HCT116 (cell line): ENCODE measurements around the gene SOS1. TPM values are rescaled to one million over a fixed set of nuclear protein-coding genes. Genes with fewer than 3 reads are reported as not detected.
A peak's percentile ranks its signal among the peaks of the same experiment; 100 is the strongest.

Source experiments
- ATAC-seq: fragments of 200-7000 bp; cut with Tn5 transposase; 2 replicates; pipeline ENCODE4 v1.9.1; 2020; ENCODE audit warnings: mild to moderate bottlenecking, moderate library complexity
- BruUV-seq: library from RNA; stranded (reverse); fragments of 400-500 nt; replicated peaks from 2 replicates; lab custom pipeline; 2021; lab: Mats Ljungman, UMichigan
- CTCF ChIA-PET: fragments of 300-600 bp; sonication (Branson Sonifier 250); formaldehyde crosslinking; loops from one replicate; lab custom pipeline; 2021; ENCODE audit warnings: antibody characterized with exemption; lab: Charles Lee
- POLR2A ChIA-PET: fragments of 300-600, 350-600 bp; sonication (Branson Sonifier 250); formaldehyde crosslinking; loops from one replicate; lab custom pipeline; 2021; ENCODE audit warnings: antibody characterized with exemption; lab: Charles Lee
- RAD21 ChIA-PET, 2 experiments: fragments of 300-600 bp; sonication (Branson Sonifier 250); formaldehyde crosslinking; loops; one replicate each; lab custom pipeline; 2023; ENCODE audit warnings: low total read pairs in 2 of 2; ENCODE audit not compliant: uncharacterized antibody in 2 of 2, unreplicated experiment in 2 of 2, low non-redundant PET in 1 of 2; lab: Charles Lee
- DNase-seq: peaks from one replicate; pipeline ENCODE4 v3.0.0-alpha.2; 2010; ENCODE audit warnings: low read depth, low spot score
- H2AFZ ChIP-seq: fragments of 200-600 bp; shearing (Covaris generic), sonication (generic); 2 replicates; pipeline ENCODE4 v1.6.1; 2017; ENCODE audit warnings: low read depth, mixed run types, mixed read lengths, antibody characterized with exemption, low read length; ENCODE audit not compliant: poor library complexity, severe bottlenecking
- H3K27ac ChIP-seq: 2 replicates; pipeline ENCODE4 v1.5.1; 2012; ENCODE audit warnings: low read depth, low read length
- H3K27me3 ChIP-seq: fragments of 200-600 bp; sonication (generic); 2 replicates; pipeline ENCODE4 v1.6.1; 2016; ENCODE audit warnings: mixed run types, low read length, mixed read lengths; ENCODE audit not compliant: insufficient read depth
- H3K36me3 ChIP-seq, 2 experiments: fragments of 200-500 bp in 1 of 2; fragments of 200-600 bp in 1 of 2; sonication (Bioruptor generic) in 1 of 2; sonication (generic) in 1 of 2; 2 replicates each; pipeline versions ENCODE4 v1.5.1 to v1.6.1; 2014 to 2016; ENCODE audit warnings: low read length in 2 of 2, inconsistent platforms in 1 of 2, mixed read lengths in 1 of 2, mixed run types in 1 of 2; ENCODE audit not compliant: insufficient read depth in 2 of 2, control insufficient read depth in 1 of 2
- H3K4me1 ChIP-seq, 2 experiments: fragments of 200-600 bp in 1 of 2; sonication (generic) in 1 of 2; 2 replicates each; pipeline versions ENCODE4 v1.5.1 to v1.6.1; 2012 to 2017; ENCODE audit warnings: low read length in 2 of 2, inconsistent platforms in 1 of 2, mild to moderate bottlenecking in 1 of 2, mixed read lengths in 1 of 2, mixed run types in 1 of 2, moderate library complexity in 1 of 2; ENCODE audit not compliant: insufficient read depth in 2 of 2, control insufficient read depth in 1 of 2
- H3K4me2 ChIP-seq: fragments of 200-600 bp; sonication (generic); 2 replicates; pipeline ENCODE4 v1.6.1; 2017; ENCODE audit warnings: mixed run types, low read length, mixed read lengths
- H3K4me3 ChIP-seq, 2 experiments: fragments of 200-600 bp in 1 of 2; sonication (generic) in 1 of 2; replicated peaks in 1 of 2; 2 replicates each; pipeline ENCODE4 v1.5.1; 2011 to 2016; ENCODE audit warnings: low read length in 2 of 2, control low read depth in 1 of 2, low read depth in 1 of 2, mild to moderate bottlenecking in 1 of 2, mixed read lengths in 1 of 2, mixed run types in 1 of 2
- H3K79me2 ChIP-seq: fragments of 200-600 bp; sonication (generic); 2 replicates; pipeline ENCODE4 v1.6.1; 2017; ENCODE audit warnings: mild to moderate bottlenecking, mixed run types, low read length, moderate library complexity, mixed read lengths; ENCODE audit not compliant: insufficient read depth
- H3K9ac ChIP-seq: fragments of 200-600 bp; sonication (generic); 2 replicates; pipeline ENCODE4 v1.6.1; 2016; ENCODE audit warnings: low read length, mixed read lengths
- H3K9me2 ChIP-seq: fragments of 200-600 bp; sonication (generic), shearing (Covaris generic); 2 replicates; pipeline ENCODE4 v1.6.1; 2017; ENCODE audit warnings: mixed run types, mild to moderate bottlenecking, moderate library complexity; ENCODE audit not compliant: insufficient read depth
- H3K9me3 ChIP-seq, 2 experiments: fragments of 200-500 bp in 1 of 2; fragments of 200-600 bp in 1 of 2; sonication (Bioruptor generic) in 1 of 2; sonication (generic) in 1 of 2; 2 replicates each; pipeline ENCODE4 v1.6.1; 2014 to 2017; ENCODE audit warnings: low read length in 2 of 2, mixed read lengths in 2 of 2, inconsistent platforms in 1 of 2, low read depth in 1 of 2, mild to moderate bottlenecking in 1 of 2, mixed run types in 1 of 2, moderate library complexity in 1 of 2; ENCODE audit not compliant: control insufficient read depth in 1 of 2, insufficient read depth in 1 of 2
- H4K20me1 ChIP-seq: fragments of 200-600 bp; sonication (generic), shearing (Covaris generic); 2 replicates; pipeline ENCODE4 v1.6.1; 2017; ENCODE audit warnings: mixed run types, mild to moderate bottlenecking, moderate library complexity; ENCODE audit not compliant: insufficient read depth
- CEBPB ChIP-seq: IDR thresholded peaks from 2 replicates; pipeline ENCODE4 v1.6.1; 2012; ENCODE audit warnings: low read depth
- ELF1 ChIP-seq: IDR thresholded peaks from 2 replicates; pipeline ENCODE4 v1.6.1; 2012; ENCODE audit warnings: low read depth, borderline replicate concordance
- EZH2 ChIP-seq: fragments of 200-600 bp; sonication (generic); IDR thresholded peaks from 2 replicates; pipeline ENCODE4 v1.6.1; 2017; ENCODE audit warnings: antibody characterized with exemption, mixed run types
- EZH2phosphoT487 ChIP-seq: fragments of 200-600 bp; IDR thresholded peaks from 2 replicates; pipeline ENCODE4 v1.6.1; 2018; ENCODE audit warnings: antibody characterized with exemption, borderline replicate concordance
- FOSL1 ChIP-seq: IDR thresholded peaks from 2 replicates; pipeline ENCODE4 v1.6.1; 2012; ENCODE audit warnings: low read depth
- POLR2A ChIP-seq: IDR thresholded peaks from 2 replicates; pipeline ENCODE4 v1.7.0; 2011; ENCODE audit warnings: borderline replicate concordance; ENCODE audit not compliant: insufficient read depth, insufficient read length; ENCODE audit errors: extremely low read depth
- RAD21 ChIP-seq: IDR thresholded peaks from 2 replicates; pipeline ENCODE4 v1.6.1; 2012; ENCODE audit warnings: low read depth, mild to moderate bottlenecking
- SP1 ChIP-seq: IDR thresholded peaks from 2 replicates; pipeline ENCODE4 v1.6.1; 2012; ENCODE audit warnings: low read depth
- ZNF274 ChIP-seq: fragments of 200-500 bp; sonication (Bioruptor generic); IDR thresholded peaks from 2 replicates; pipeline ENCODE4 v1.6.1; 2014; ENCODE audit warnings: mild to moderate bottlenecking, low read depth, low read length, inconsistent platforms
- intact Hi-C: fragments of 100-400 bp; cut with micrococcal nuclease; formaldehyde crosslinking; loops from 2 replicates; pipeline ENCODE4 v1.10.0; 2022
- total RNA-seq: library from RNA; stranded (reverse); gene quantifications from one replicate; pipeline ENCODE4 v1.2.1, GENCODE V29; 2021; ENCODE audit not compliant: unreplicated experiment
- TF ChIP-seq, protein P1 (sequence below): IDR thresholded peaks from 2 replicates; pipeline ENCODE4 v1.6.1; 2012
- TF ChIP-seq, protein P2 (sequence below): IDR thresholded peaks from 2 replicates; pipeline ENCODE4 v1.6.1; 2012

SOS1 gene
- total RNA-seq, 1 experiment from 2014 or later, result 19.4 TPM

DNA sequence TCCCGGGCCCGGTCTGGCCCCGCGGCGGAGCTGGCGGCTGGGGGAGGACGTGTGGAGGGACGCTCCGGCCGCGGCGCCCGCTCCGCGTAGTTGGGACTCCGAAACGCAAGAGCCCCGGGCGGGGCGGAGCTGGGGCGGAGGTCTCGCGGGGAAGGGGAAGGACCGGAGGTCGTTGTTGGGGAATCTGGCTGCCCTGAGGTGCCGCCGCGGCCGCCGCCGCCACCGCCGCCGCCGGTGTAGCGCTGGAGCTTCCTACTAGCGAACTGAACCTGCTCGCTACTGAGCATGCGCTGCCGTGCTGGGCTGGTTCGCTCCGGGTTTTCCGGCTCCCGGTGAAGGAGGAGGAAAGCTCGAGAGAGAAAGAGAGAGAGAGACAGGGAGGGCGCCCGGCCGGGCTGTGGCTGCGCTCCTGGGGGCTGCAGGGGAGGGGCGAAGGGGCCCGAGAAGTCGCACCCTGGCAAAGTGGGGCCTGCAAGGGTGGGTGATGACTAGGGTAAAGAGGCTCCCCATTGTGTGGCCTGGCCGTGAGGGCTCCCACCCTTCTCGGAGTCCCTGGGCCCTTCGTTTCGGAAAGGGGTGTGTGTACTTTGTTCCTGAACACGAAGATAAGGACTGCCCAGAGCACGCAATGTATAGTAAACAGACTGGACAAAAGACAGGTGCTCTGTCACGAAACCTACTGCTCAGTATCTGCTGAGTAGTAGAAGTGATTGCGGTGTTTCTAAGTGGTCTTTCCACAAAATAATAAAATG lies at the start of gene SOS1 (continued):
- TF ChIP-seq, protein P1, sequence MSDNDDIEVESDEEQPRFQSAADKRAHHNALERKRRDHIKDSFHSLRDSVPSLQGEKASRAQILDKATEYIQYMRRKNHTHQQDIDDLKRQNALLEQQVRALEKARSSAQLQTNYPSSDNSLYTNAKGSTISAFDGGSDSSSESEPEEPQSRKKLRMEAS, result peak; percentile 43
- TF ChIP-seq POLR2A (peak; percentile 73), CEBPB (no peak), ELF1 (no peak), EZH2 (no peak), ZNF274 (no peak), RAD21 (no peak), SP1 (peak; percentile 55)

DNA sequence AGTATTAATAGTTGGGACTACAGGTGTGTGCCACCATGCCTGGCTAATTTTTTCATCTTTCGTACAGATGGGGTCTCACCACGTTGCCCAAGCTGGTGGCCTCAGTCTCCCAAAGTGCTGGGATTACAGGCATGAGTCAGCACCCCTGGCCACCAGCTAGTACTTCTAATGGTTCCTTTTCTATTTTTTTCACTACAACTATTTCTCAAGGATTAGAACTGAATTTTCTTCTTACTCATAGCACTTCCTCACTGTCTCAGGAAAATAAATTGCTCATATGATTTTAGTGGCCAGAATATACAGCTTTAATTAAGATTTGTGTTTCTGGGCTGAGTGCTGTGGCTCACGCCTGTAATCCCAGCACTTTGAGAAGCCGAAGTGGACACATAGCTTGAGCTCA lies 43.2 kb upstream of the SOS1 start:
- ChIA-PET POLR2A (interaction anchor here (1.0 kb wide), 1 partner anchor 9 kb away, joined by 4 read pairs; no protein-coding TSS in a partner anchor), CTCF (no interaction called here)

More for the DNA sequence above, 43.2 kb upstream of the SOS1 start:
- Histone ChIP-seq H3K79me2 (no peaks in the 10 kb centered on the region), H3K4me1 (no peaks in the 10 kb centered on the region), H3K9me3 (no peaks in the 10 kb centered on the region), H3K9ac (no peak overlapping the region), H3K4me2 (no peak overlapping the region), H3K36me3 (no peaks in the 10 kb centered on the region), H4K20me1 (no peaks in the 10 kb centered on the region), H3K27ac (no peak overlapping the region), H3K27me3 (no peaks in the 10 kb centered on the region), H3K9me2 (no peaks in the 10 kb centered on the region), H3K4me3 (no peak overlapping the region), H2AFZ (no peak overlapping the region)
- DNase-seq (no peak), ATAC-seq (no peak)
- intact Hi-C loops, result no loop called here
- TF ChIP-seq ELF1, result no peak
- TF ChIP-seq EZH2phosphoT487, result no peak
- TF ChIP-seq, protein P2, sequence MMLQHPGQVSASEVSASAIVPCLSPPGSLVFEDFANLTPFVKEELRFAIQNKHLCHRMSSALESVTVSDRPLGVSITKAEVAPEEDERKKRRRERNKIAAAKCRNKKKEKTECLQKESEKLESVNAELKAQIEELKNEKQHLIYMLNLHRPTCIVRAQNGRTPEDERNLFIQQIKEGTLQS, result no peak
- no peak for TF ChIP-seq FOSL1
- TF ChIP-seq SP1, result no peak
- RAD21 ChIA-PET, result no interaction called here
- BruUV-seq, result no TSS peak
